HG02852 (cell line): ENCODE measurements around the gene PTPN6.

ENCODE experiments used
- ATAC-seq: cut with Tn5 transposase; IDR thresholded peaks from one replicate; pipeline ENCODE4 v1.9.1; 2021; ENCODE audit warnings: mild to moderate bottlenecking, moderate library complexity; ENCODE audit not compliant: unreplicated experiment

Gene PTPN6

GRCh38 chr12:6954316-6955107 lies 3.4 kb downstream of the PTPN6 start:
- no peak for ATAC-seq

DNA sequence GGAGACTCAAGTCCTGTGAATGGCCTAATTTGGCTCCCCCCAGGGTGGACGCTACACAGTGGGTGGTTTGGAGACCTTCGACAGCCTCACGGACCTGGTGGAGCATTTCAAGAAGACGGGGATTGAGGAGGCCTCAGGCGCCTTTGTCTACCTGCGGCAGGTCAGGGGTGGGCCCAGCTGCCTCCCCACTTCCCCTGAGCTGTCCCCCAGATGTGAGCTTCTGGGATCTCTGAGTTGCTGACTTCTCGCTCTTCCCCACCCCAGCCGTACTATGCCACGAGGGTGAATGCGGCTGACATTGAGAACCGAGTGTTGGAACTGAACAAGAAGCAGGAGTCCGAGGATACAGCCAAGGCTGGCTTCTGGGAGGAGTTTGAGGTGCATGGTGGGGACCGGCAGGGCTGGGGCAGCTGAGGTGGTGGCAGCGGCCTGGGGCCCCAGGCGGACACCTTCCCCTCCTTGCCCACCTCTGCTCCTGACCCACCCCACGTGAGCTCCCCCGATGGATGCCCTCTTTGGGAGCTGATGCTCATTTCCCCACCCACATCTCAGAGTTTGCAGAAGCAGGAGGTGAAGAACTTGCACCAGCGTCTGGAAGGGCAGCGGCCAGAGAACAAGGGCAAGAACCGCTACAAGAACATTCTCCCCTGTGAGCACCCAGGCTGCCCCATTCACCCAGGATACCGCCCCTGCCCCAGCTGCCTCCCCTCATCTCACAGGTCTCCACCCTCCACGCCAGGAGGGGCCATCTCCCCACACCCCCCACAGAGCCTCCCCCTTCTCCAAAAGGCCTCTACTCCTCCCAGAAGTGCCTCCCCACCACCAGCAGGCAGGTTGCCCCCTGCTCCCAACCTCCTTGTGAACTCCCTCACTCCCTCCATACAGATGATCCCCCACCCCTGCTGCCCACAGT lies 4.2 kb downstream of the PTPN6 start:
- no peak for ATAC-seq

DNA sequence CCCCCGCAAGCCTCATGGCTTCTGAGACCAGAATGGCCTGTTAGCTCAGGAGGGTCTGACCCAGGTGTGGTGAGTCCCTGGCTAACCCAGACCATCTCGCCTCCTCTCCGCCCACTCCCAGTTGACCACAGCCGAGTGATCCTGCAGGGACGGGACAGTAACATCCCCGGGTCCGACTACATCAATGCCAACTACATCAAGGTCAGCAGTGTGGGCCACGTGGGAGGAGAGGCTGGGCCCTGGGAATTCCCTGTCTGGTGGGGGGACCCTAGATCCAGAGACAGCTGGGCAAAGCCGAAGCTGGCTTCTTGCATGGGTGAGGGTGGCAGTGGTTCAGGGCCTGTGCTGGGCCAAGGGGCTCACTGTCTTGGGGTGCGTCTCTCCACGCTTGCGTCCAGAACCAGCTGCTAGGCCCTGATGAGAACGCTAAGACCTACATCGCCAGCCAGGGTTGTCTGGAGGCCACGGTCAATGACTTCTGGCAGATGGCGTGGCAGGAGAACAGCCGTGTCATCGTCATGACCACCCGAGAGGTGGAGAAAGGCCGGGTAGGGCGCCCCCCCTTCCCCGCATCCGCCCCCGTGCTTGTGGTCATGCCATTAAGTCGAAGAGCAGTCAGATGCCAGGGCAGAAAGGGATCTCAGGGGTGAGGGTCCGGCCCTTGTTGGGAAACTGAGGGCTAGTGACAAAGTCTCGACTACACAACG lies 5.0 kb downstream of the PTPN6 start:
- no peak for ATAC-seq

- ATAC-seq: no peak
These were observed 6.1 kb downstream of the PTPN6 start for GRCh38 chr12:6957151-6957701.

GRCh38 chr12:6957741-6958608 lies 6.8 kb downstream of the PTPN6 start:
- no peak for ATAC-seq

DNA sequence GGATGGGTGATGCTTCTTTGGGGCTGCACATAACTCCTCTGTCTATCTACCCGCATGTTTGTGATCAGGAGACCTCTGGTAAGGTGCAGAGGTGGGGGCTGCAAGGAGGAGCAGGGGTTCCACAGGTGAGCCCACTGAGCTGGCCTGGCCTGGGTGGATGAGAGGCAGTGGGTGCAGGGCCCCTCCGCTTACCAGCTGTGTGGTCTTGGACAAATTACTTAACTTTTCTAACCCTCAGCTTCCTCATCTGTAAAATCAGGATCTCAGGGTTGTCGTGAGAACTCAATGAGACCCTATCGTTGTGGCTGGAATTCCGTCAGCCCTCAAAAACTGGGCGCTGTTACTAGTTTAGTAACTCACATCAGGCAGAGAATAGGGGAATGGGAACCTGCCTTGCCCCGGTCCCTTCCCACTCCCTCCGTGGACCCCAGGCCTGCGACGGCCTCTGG lies 7.5 kb downstream of the PTPN6 start:
- no peak for ATAC-seq

DNA sequence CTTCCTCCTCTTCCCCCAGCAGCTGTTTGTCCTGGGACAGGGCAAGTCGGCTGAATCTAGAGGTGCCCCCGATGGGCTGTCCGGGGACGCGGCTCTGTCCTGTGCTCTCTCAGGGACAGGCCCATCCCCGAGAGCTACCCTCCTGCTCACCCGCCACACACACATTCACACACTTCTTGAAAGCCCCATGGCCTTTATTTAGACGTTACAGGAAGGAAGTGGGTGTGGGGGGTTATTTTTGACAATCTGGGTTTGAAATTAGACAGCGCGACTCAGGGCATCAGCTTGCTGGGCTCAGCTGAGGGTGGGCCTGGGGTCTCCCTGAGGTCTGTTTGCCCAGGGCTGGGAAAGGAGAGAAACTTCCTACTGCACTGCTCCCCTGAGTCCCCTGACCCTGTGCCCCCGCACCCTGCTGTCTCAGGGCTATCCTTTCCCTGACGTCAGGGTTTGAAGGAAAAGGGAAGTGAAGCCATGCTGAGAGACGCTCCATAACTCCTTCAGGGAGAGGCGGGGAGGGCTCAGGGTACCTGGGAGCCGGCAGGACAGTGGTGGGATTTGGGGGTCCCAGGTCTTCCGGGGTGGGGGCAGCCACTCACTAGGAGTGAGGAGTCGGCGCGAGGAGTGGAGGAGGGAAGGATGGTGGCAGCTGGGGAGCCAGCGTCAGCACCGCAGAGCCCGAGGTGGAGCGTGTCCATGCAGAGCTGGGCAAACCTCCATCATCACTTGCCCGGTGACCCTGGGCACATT lies 8.1 kb downstream of the PTPN6 start:
- peak; percentile 63 for ATAC-seq

- no peak for ATAC-seq
These were observed 8.8 kb downstream of the PTPN6 start for GRCh38 chr12:6959805-6960592.

DNA sequence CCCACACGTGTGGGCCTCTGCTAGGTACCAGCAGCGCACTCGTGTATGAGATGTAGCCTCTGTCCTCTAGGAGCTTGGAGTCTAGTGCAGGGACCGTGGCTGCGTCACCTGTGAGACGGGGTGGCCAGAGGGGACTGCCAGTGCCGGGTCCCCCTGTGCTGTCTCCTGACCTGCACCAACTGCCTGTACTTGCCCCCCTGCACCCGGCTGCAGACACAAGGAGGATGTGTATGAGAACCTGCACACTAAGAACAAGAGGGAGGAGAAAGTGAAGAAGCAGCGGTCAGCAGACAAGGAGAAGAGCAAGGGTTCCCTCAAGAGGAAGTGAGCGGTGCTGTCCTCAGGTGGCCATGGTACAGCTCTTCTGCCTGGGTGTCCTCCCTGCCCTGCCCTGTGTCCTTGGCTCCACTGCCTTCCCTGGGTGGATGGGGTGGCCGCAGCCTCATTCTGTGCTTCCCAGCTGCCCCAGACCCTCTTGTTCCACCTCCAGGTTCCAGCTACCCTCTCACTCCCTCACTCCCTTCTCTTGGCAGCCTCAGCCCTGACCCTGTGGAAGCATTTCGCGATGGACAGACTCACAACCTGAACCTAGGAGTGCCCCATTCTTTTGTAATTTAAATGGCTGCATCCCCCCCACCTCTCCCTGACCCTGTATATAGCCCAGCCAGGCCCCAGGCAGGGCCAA lies 9.6 kb downstream of the PTPN6 start:
- ATAC-seq: no peak

- no peak for ATAC-seq
These were observed 10.1 kb downstream of the PTPN6 start for GRCh38 chr12:6961278-6961694.

- ATAC-seq: no peak
These were observed 10.6 kb downstream of the PTPN6 start for GRCh38 chr12:6961695-6962284.

- no peak for ATAC-seq
These were observed 11.3 kb downstream of the PTPN6 start for GRCh38 chr12:6962285-6963015.

DNA sequence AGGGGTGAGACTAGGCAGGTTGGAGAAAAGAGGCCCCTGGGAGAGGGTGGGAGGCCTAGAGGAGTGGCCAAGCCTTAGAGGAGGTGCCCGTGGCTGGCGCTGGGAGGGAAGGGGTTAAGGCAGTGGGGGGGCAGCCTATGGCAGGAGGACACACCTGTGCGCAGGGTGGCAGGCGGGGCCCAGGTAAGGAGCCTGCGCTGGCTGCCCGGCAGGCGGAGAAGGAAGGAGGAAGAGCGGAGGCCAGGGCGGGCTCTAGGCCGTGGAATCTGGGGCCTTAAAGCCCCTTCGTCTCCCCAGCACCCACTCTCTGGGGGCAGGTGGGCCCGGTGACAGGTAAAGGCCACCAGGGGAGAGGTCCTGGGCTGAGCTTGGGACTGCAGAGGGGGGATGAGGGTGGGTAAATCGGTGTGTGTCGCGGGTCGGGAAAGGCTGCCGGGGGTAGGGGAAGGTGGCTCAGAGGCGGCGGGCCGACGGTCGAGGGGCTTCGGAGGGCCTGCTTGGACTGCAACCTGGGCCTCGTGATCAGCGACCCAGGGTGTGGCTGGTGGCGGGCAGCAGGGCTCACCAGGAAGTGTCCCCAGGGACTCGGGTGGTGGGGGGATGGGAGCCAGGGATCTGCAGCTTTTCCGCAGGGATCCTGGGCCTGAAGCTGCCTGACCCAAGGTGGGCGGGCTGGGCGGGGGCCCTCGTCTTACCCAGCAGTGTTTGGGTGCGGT lies 12.0 kb downstream of the PTPN6 start:
- ATAC-seq: no peak

DNA sequence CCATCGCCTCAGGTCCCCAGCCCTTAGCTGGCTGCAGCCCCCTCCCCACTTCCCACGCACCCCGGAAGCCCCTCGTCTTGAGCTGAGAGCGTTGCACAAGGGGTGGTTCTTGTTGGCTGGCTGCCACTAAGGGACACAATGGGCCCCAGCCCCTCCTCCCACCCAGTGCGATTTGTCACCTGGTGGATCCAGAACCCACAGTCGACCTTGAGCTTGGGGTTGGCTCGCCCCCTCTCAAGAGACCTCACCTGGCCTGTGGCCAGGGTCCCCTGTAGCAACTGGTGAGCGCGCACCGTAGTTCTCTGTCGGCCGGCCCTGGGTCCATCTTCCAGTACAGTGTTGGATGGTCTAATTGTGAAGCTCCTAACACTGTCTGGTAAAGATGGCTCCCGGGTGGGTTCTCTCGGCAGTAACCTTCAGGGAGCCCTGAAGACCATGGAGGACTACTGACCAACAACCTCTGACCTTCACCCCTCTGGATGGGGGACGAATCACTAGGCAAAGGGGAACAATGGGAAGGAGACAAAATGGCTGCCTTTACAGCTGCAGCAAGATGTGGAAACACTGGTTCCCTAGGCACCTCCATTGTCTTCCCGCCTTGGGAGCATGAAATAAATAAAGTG lies 12.7 kb downstream of the PTPN6 start:
- ATAC-seq: no peak

GRCh38 chr12:6964605-6965025 lies 13.5 kb downstream of the PTPN6 start:
- ATAC-seq: no peak
